A549 (cell line): ENCODE data around the gene FER. TPM values are rescaled to one million over a fixed set of nuclear protein-coding genes. Genes with fewer than 3 reads are reported as not detected.

Source experiments
- ATAC-seq, 2 experiments: fragments of 200-7000 bp in 1 of 2; fragments of >200 bp in 1 of 2; cut with Nextera tagmentation in 1 of 2; cut with Tn5 transposase in 1 of 2; 3 replicates each; pipeline versions ENCODE4 v1.8.0 to v1.9.1; 2018 to 2020; ENCODE audit warnings: mild to moderate bottlenecking in 1 of 2, moderate library complexity in 1 of 2
- CTCF ChIA-PET: fragments of 300-600 bp; sonication (Branson Sonifier 250); formaldehyde crosslinking; extraction: SDS; loops from one replicate; lab custom pipeline; 2021; ENCODE audit warnings: antibody characterized with exemption, inconsistent platforms; lab: Yijun Ruan, JAX
- POLR2A ChIA-PET: fragments of 350-600 bp; formaldehyde crosslinking; extraction: SDS; loops from one replicate; lab custom pipeline; 2021; ENCODE audit warnings: antibody characterized with exemption, inconsistent platforms; lab: Yijun Ruan, JAX
- DNase-seq, 2 experiments: peaks; one replicate each; pipeline versions ENCODE4 v3.0.0 to v3.0.0-alpha.2; 2011 to 2016; ENCODE audit warnings: low read depth in 1 of 2, low spot score in 1 of 2
- FAIRE-seq: peaks from 2 replicates; lab custom pipeline; 2011; peaks lifted over from hg19 to GRCh38; lab: Jason Lieb, UNC
- H3K27ac ChIP-seq, 2 experiments: fragments of >200 bp; sonication (Bioruptor Twin); formaldehyde crosslinking; 3 replicates each; pipeline ENCODE4 v1.5.1; 2016 to 2017
- H3K4me1 ChIP-seq: fragments of >200 bp; sonication (Bioruptor Twin); formaldehyde crosslinking; 3 replicates; pipeline ENCODE4 v1.6.1; 2016
- H3K4me2 ChIP-seq: fragments of >200 bp; sonication (Bioruptor Twin); formaldehyde crosslinking; 3 replicates; pipeline ENCODE4 v1.6.1; 2016
- H3K4me3 ChIP-seq: fragments of >200 bp; sonication (Bioruptor Twin); formaldehyde crosslinking; 3 replicates; pipeline ENCODE4 v1.5.1; 2016
- H3K9me3 ChIP-seq: fragments of >200 bp; sonication (Bioruptor Twin); formaldehyde crosslinking; 3 replicates; pipeline ENCODE4 v1.6.1; 2016
- ATOH8 ChIP-seq: fragments of 250-450 bp; sonication (Bioruptor Pico); IDR thresholded peaks from 2 replicates; pipeline ENCODE4 v1.5.0; 2020; ENCODE audit warnings: low read depth, mild to moderate bottlenecking, moderate library complexity
- CBX8 ChIP-seq: fragments of 200-600 bp; sonication (generic); IDR thresholded peaks from 2 replicates; pipeline ENCODE4 v1.6.1; 2016
- CTCF ChIP-seq: fragments of >200 bp; sonication (Bioruptor Twin); formaldehyde crosslinking; IDR thresholded peaks from 3 replicates; pipeline ENCODE4 v1.5.1; 2016
- ESRRA ChIP-seq: fragments of 150-350 bp; IDR thresholded peaks from 2 replicates; pipeline ENCODE4 v1.6.1; 2014; ENCODE audit warnings: mild to moderate bottlenecking, low read length, borderline replicate concordance
- FOSL2 ChIP-seq, 2 experiments: fragments of 450-650 bp in 1 of 2; fragments of >200 bp in 1 of 2; sonication (Bioruptor Twin) in 1 of 2; formaldehyde crosslinking; IDR thresholded peaks; 2 replicates each; pipeline versions ENCODE4 v1.5.0 to v1.6.1; 2016 to 2020; ENCODE audit warnings: mild to moderate bottlenecking in 1 of 2, moderate library complexity in 1 of 2
- HDAC2 ChIP-seq: fragments of 200-600 bp; sonication (generic); IDR thresholded peaks from 2 replicates; pipeline ENCODE4 v1.6.1; 2016
- HEYL ChIP-seq: fragments of 250-450 bp; sonication (Bioruptor Pico); IDR thresholded peaks from 2 replicates; pipeline ENCODE4 v1.8.0; 2021; ENCODE audit warnings: mild to moderate bottlenecking, moderate library complexity
- HOXA7 ChIP-seq: fragments of 250-450 bp; sonication (Bioruptor Pico); IDR thresholded peaks from 2 replicates; pipeline ENCODE4 v1.5.0; 2020; ENCODE audit warnings: mild to moderate bottlenecking, moderate library complexity
- JUN ChIP-seq, 2 experiments: fragments of >200 bp; sonication (Bioruptor Twin); formaldehyde crosslinking; IDR thresholded peaks; 2 replicates in 1 of 2; 3 replicates in 1 of 2; pipeline ENCODE4 v1.6.1; 2016 to 2017
- NFE2L2 ChIP-seq: fragments of 150-350 bp; conservative IDR thresholded peaks from 2 replicates; pipeline ENCODE4 v1.6.1; 2014; ENCODE audit warnings: low read length
- NPAS2 ChIP-seq: fragments of 250-450 bp; sonication (Bioruptor Pico); IDR thresholded peaks from 2 replicates; pipeline ENCODE4 v1.8.0; 2022; ENCODE audit warnings: mild to moderate bottlenecking, moderate library complexity, borderline replicate concordance
- NR3C1 ChIP-seq: fragments of >200 bp; sonication (Bioruptor Twin); formaldehyde crosslinking; IDR thresholded peaks from 3 replicates; pipeline ENCODE4 v1.6.1; 2017
- PBX3 ChIP-seq: IDR thresholded peaks from 2 replicates; pipeline ENCODE4 v1.6.1; 2012
- POLR2AphosphoS2 ChIP-seq: conservative IDR thresholded peaks from 2 replicates; pipeline ENCODE4 v1.6.1; 2012; ENCODE audit warnings: low read length, improper control_type of control experiment, inconsistent platforms
- RAD21 ChIP-seq, 2 experiments: fragments of >200 bp in 1 of 2; sonication (Bioruptor Twin) in 1 of 2; formaldehyde crosslinking in 1 of 2; IDR thresholded peaks in 1 of 2; conservative IDR thresholded peaks in 1 of 2; 2 replicates in 1 of 2; 3 replicates in 1 of 2; pipeline ENCODE4 v1.6.1; 2012 to 2018; ENCODE audit warnings: inconsistent platforms in 1 of 2
- RARB ChIP-seq: fragments of 250-450 bp; sonication (Bioruptor Pico); IDR thresholded peaks from 2 replicates; pipeline ENCODE4 v1.8.0; 2021; ENCODE audit warnings: mild to moderate bottlenecking, moderate library complexity
- RCOR1 ChIP-seq: fragments of 150-350 bp; IDR thresholded peaks from 2 replicates; pipeline ENCODE4 v1.6.1; 2014; ENCODE audit warnings: antibody characterized with exemption, low read length, low read depth
- RFX5 ChIP-seq: fragments of 450-650 bp; IDR thresholded peaks from 2 replicates; pipeline ENCODE4 v1.7.1; 2014; ENCODE audit warnings: antibody characterized with exemption, mild to moderate bottlenecking, moderate library complexity
- SMC3 ChIP-seq: fragments of >200 bp; sonication (Bioruptor Twin); formaldehyde crosslinking; IDR thresholded peaks from 3 replicates; pipeline ENCODE4 v1.6.1; 2018; ENCODE audit warnings: inconsistent platforms
- SREBF2 ChIP-seq: fragments of 450-650 bp; IDR thresholded peaks from 2 replicates; pipeline ENCODE4 v1.6.1; 2014; ENCODE audit warnings: mild to moderate bottlenecking, moderate library complexity
- TP53 ChIP-seq: fragments of 250-450 bp; sonication (Bioruptor Pico); IDR thresholded peaks from 2 replicates; pipeline ENCODE4 v1.5.0; 2021; ENCODE audit warnings: mild to moderate bottlenecking, moderate library complexity
- ZC3H11A ChIP-seq: fragments of 450-650 bp; IDR thresholded peaks from 2 replicates; pipeline ENCODE4 v1.6.1; 2014; ENCODE audit warnings: antibody characterized with exemption, mild to moderate bottlenecking
- ZSCAN20 ChIP-seq: fragments of 250-450 bp; sonication (Bioruptor Pico); IDR thresholded peaks from 2 replicates; pipeline ENCODE4 v1.8.0; 2022; ENCODE audit warnings: mild to moderate bottlenecking, moderate library complexity
- WGBS: methylation state at CpG from one replicate; pipeline ENCODE4 v1.1.6; 2017; ENCODE audit errors: missing lambda C conversion rate; 5-methylcytosine and 5-hydroxymethylcytosine counted together
- polyA plus RNA-seq, 4 experiments: library from polyadenylated mRNA; depleted of rRNA in 3 of 4; stranded (reverse); fragments of >200 nt; fragmentation: RNase III in 1 of 4; extraction: RNeasy Plus Mini Kit Qiagen cat#74134 plus additional on column Dnase treatment in 1 of 4; gene quantifications; 2 replicates in 3 of 4; 3 replicates in 1 of 4; pipeline ENCODE4 v1.2.3, GENCODE V29; 2011 to 2017
- TF ChIP-seq, protein P1 (sequence below): IDR thresholded peaks from 2 replicates; pipeline ENCODE4 v1.6.1; 2012; ENCODE audit warnings: low read depth, borderline replicate concordance
- TF ChIP-seq, protein P2 (sequence below): IDR thresholded peaks from 2 replicates; pipeline ENCODE4 v1.6.1; 2012
- TF ChIP-seq, protein P3 (sequence below): fragments of 150-350 bp; IDR thresholded peaks from 2 replicates; pipeline ENCODE4 v1.6.1; 2014; ENCODE audit warnings: low read depth, mild to moderate bottlenecking, low read length
- TF ChIP-seq, protein P4 (sequence below): fragments of 450-650 bp; IDR thresholded peaks from 2 replicates; pipeline ENCODE4 v1.6.1; 2014; ENCODE audit warnings: antibody characterized with exemption

Gene FER
- polyA plus RNA-seq, 2 of the 4 experiments (the other 2 are of a cell fraction), result 3.6 to 12.3 TPM

GRCh38 chr5:108801776-108802175, 54.1 kb downstream of the FER start (continued):
- no peak for TF ChIP-seq CTCF
- peak; percentile 93 for TF ChIP-seq FOSL2 (IDR thresholded peaks at IDR 0.05)
- TF ChIP-seq FOSL2 (CRISPR knock-in tag; IDR thresholded peaks at IDR 0.05), result peak; percentile 92
- TF ChIP-seq HOXA7 (CRISPR knock-in tag), result no peak
- TF ChIP-seq ZC3H11A, result no peak
- TF ChIP-seq, protein P1, sequence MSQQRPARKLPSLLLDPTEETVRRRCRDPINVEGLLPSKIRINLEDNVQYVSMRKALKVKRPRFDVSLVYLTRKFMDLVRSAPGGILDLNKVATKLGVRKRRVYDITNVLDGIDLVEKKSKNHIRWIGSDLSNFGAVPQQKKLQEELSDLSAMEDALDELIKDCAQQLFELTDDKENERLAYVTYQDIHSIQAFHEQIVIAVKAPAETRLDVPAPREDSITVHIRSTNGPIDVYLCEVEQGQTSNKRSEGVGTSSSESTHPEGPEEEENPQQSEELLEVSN, result no peak
- TF ChIP-seq, protein P2, sequence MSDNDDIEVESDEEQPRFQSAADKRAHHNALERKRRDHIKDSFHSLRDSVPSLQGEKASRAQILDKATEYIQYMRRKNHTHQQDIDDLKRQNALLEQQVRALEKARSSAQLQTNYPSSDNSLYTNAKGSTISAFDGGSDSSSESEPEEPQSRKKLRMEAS, result peak; percentile 50
- no peak for TF ChIP-seq ZSCAN20 (CRISPR knock-in tag)
- TF ChIP-seq NPAS2 (CRISPR knock-in tag), result no peak
- no peak for TF ChIP-seq PBX3
- no peak for TF ChIP-seq HEYL (CRISPR knock-in tag)
- TF ChIP-seq SREBF2, result no peak
- TF ChIP-seq CBX8, result no peak
- TF ChIP-seq POLR2AphosphoS2, result no peak
- TF ChIP-seq, protein P3, sequence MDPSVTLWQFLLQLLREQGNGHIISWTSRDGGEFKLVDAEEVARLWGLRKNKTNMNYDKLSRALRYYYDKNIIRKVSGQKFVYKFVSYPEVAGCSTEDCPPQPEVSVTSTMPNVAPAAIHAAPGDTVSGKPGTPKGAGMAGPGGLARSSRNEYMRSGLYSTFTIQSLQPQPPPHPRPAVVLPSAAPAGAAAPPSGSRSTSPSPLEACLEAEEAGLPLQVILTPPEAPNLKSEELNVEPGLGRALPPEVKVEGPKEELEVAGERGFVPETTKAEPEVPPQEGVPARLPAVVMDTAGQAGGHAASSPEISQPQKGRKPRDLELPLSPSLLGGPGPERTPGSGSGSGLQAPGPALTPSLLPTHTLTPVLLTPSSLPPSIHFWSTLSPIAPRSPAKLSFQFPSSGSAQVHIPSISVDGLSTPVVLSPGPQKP, result no peak
- no peak for TF ChIP-seq RAD21 (conservative IDR thresholded peaks at IDR 0.05 in 1 of 2, IDR thresholded peaks at IDR 0.05 in 1 of 2)
- TF ChIP-seq RARB (CRISPR knock-in tag), result no peak
- no peak for TF ChIP-seq ATOH8
- peak; percentile 55 to 69; a peak in 3 of 5 replicates for TF ChIP-seq JUN (IDR thresholded peaks at IDR 0.05)

GRCh38 chr5:108810717-108811116, 63.0 kb downstream of the FER start:
- DNase-seq (no peak), FAIRE-seq (no peak), ATAC-seq (no peak)
- H3K4me1 ChIP-seq, result peaks cover 5% of the 10 kb centered on the region; the same call in 1 of the 3 replicates
- peaks cover 14% of the 10 kb centered on the region; the same call in 1 of the 3 replicates for H3K9me3 ChIP-seq
- WGBS, result 93% methylated on average over 2 of the region's 3 CpGs
- CTCF ChIA-PET, result no interaction called here
- TF ChIP-seq NR3C1 (no peak), NPAS2 (CRISPR knock-in tag) (no peak), POLR2AphosphoS2 (no peak), SMC3 (no peak), ESRRA (no peak), HDAC2 (no peak), RFX5 (no peak), RCOR1 (no peak), NFE2L2 (no peak), TP53 (CRISPR knock-in tag) (no peak), CBX8 (no peak)
- TF ChIP-seq, protein P1, result no peak
- TF ChIP-seq, protein P3, result no peak
- TF ChIP-seq, protein P4, sequence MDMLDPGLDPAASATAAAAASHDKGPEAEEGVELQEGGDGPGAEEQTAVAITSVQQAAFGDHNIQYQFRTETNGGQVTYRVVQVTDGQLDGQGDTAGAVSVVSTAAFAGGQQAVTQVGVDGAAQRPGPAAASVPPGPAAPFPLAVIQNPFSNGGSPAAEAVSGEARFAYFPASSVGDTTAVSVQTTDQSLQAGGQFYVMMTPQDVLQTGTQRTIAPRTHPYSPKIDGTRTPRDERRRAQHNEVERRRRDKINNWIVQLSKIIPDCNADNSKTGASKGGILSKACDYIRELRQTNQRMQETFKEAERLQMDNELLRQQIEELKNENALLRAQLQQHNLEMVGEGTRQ, result no peak
- POLR2A ChIA-PET, result no interaction called here
- no peak overlapping the region for H3K4me3 ChIP-seq
- peak overlapping the region in 1 of 2 experiments; percentile 53; a peak in 1 of 6 replicates for H3K27ac ChIP-seq
- no peak overlapping the region for H3K4me2 ChIP-seq
